ENCODE data around the gene RREB1. TPM values are rescaled to one million over a fixed set of nuclear protein-coding genes. Genes with fewer than 3 reads are reported as not detected.

The RREB1 gene
- total RNA-seq, 4 donors from 2014 or later: 40.8 to 68.6 (median 54.4) TPM

- TF ChIP-seq CTCF (IDR thresholded peaks at IDR 0.05) (no peak), POLR2A (IDR thresholded peaks at IDR 0.05) (no peak)
- no peak for DNase-seq (ENCODE audit: low spot score in 2 of 2)
- 93 to 95% methylated on average over 17 to 18 of the region's 18 CpGs for WGBS, 2 donors
- no peak overlapping the region for H3K4me3 ChIP-seq (ENCODE audit: low read depth, poor library complexity, severe bottlenecking)
- intact Hi-C loops (cut with DNase I; ENCODE audit: low total_unique reads): no loop called here
Measured at GRCh38 chr6:7257521-7258230, 149.9 kb downstream of the RREB1 start.

- WGBS, 2 donors: 76 to 78% methylated on average over 8 to 9 of the region's 9 CpGs
- TF ChIP-seq POLR2A (IDR thresholded peaks at IDR 0.05) (no peak), CTCF (IDR thresholded peaks at IDR 0.05) (no peak)
- DNase-seq (ENCODE audit: low spot score in 2 of 2): no peak
- H3K4me3 ChIP-seq (ENCODE audit: low read depth, poor library complexity, severe bottlenecking): no peak overlapping the region
- intact Hi-C loops (cut with DNase I; ENCODE audit: low total_unique reads): no loop called here
Measured at GRCh38 chr6:7258231-7258763, 150.5 kb downstream of the RREB1 start.

GRCh38 chr6:7260291-7261031 is 152.7 kb downstream of the RREB1 start:
- WGBS, 2 donors: 63 to 80% methylated on average over 12 of the region's 13 CpGs
- intact Hi-C loops (cut with DNase I; ENCODE audit: low total_unique reads): no loop called here
- H3K4me3 ChIP-seq (ENCODE audit: low read depth, poor library complexity, severe bottlenecking): peak overlapping the region; percentile 32
- TF ChIP-seq POLR2A (IDR thresholded peaks at IDR 0.05) (no peak), CTCF (IDR thresholded peaks at IDR 0.05) (no peak)
- no peak for DNase-seq (ENCODE audit: low spot score in 2 of 2)

- TF ChIP-seq POLR2A (IDR thresholded peaks at IDR 0.05): no peak
- TF ChIP-seq CTCF (IDR thresholded peaks at IDR 0.05): no peak
- peak overlapping the region; percentile 32 for H3K4me3 ChIP-seq (ENCODE audit: low read depth, poor library complexity, severe bottlenecking)
- peak; percentile 77 to 95 for DNase-seq (ENCODE audit: low spot score in 2 of 2)
- 1 to 4% methylated on average over 38 to 42 of the region's 43 CpGs for WGBS, 2 donors
- intact Hi-C loops (cut with DNase I; ENCODE audit: low total_unique reads): no loop called here
Measured at GRCh38 chr6:7261032-7261841, 153.5 kb downstream of the RREB1 start.

GRCh38 chr6:7261852-7262461 is 154.2 kb downstream of the RREB1 start:
- TF ChIP-seq POLR2A (IDR thresholded peaks at IDR 0.05) (no peak), CTCF (IDR thresholded peaks at IDR 0.05) (no peak)
- H3K4me3 ChIP-seq (ENCODE audit: low read depth, poor library complexity, severe bottlenecking): peak overlapping the region; percentile 32
- peak in 1 of 2 donors; percentile 82 for DNase-seq (ENCODE audit: low spot score in 2 of 2)
- 37 to 54% methylated on average over 12 to 13 of the region's 13 CpGs for WGBS, 2 donors
- intact Hi-C loops (cut with DNase I; ENCODE audit: low total_unique reads): no loop called here

Measured in lower leg skin (tissue), 4 donors.